ENCODE results near the gene SSTR1. TPM values are rescaled to one million over a fixed set of nuclear protein-coding genes. Genes with fewer than 3 reads are reported as not detected.

SSTR1 gene
- total RNA-seq, 4 donors from 2014 or later, result 0.19 to 0.67 TPM; not detected in 2

DNA sequence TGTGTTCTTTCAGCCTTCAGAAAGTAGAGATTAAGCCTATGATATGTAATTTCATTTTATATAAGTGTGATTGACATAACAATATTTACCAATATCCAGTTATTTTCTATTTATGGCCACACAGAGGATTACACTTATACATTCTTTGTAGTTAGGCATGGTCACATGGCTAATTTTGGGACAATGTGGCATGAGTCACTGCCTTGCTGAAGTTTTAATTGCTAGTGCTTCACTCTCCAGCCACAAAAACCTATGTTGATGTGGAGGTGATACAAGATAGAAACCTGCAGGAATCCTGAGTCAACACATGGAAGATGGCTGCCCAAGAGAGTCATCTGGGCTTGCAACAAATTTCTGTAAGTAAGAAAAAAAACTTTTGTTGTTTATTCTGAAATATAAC, 31.2 kb downstream of the SSTR1 start:
- intact Hi-C loops (cut with DNase I), result no loop called here
- H3K27me3 ChIP-seq, result no peaks in the 10 kb centered on the region
- TF ChIP-seq POLR2A (IDR thresholded peaks at IDR 0.05), result no peak
- TF ChIP-seq, protein P1, sequence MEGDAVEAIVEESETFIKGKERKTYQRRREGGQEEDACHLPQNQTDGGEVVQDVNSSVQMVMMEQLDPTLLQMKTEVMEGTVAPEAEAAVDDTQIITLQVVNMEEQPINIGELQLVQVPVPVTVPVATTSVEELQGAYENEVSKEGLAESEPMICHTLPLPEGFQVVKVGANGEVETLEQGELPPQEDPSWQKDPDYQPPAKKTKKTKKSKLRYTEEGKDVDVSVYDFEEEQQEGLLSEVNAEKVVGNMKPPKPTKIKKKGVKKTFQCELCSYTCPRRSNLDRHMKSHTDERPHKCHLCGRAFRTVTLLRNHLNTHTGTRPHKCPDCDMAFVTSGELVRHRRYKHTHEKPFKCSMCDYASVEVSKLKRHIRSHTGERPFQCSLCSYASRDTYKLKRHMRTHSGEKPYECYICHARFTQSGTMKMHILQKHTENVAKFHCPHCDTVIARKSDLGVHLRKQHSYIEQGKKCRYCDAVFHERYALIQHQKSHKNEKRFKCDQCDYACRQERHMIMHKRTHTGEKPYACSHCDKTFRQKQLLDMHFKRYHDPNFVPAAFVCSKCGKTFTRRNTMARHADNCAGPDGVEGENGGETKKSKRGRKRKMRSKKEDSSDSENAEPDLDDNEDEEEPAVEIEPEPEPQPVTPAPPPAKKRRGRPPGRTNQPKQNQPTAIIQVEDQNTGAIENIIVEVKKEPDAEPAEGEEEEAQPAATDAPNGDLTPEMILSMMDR (IDR thresholded peaks at IDR 0.05), result no peak
- H3K36me3 ChIP-seq, result no peaks in the 10 kb centered on the region
- no peak for DNase-seq
- no peaks in the 10 kb centered on the region for H3K9me3 ChIP-seq
- H3K27ac ChIP-seq, result no peak overlapping the region
- no peak overlapping the region for H3K4me3 ChIP-seq
- H3K4me1 ChIP-seq, result no peaks in the 10 kb centered on the region

DNA sequence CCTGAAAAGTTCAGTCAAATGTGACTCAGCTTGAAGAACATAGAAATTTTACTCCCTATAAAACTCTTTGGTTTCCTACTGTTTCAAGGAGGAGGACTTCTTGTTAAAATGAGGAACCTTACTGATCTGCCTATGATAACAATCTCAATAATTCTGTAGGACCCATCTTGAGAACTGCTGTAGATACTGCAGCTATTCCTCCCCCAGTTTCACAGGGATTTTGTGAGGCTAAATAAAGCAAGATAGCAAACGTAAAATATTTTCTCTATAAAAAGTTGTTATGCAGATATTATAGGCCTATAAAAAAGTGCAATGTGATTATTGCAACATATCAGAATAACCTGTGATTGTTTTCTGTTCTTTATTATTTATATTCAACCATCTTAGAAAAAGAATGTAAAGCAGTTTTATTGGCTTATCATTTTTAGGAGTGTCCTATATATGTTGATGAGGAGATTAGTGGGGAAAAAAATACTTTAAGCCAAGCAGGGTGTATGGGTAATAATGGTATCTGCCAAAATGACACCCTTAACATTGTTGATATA, 36.1 kb downstream of the SSTR1 start:
- Histone ChIP-seq H3K27me3 (no peaks in the 10 kb centered on the region), H3K4me1 (no peaks in the 10 kb centered on the region), H3K4me3 (no peak overlapping the region), H3K9me3 (no peaks in the 10 kb centered on the region), H3K36me3 (no peaks in the 10 kb centered on the region), H3K27ac (no peak overlapping the region)
- WGBS, 2 donors, result 78 to 83% methylated on average over 1 of the region's 1 CpG
- intact Hi-C loops (cut with DNase I), result no loop called here
- TF ChIP-seq, protein P1 (IDR thresholded peaks at IDR 0.05), result no peak
- TF ChIP-seq POLR2A (IDR thresholded peaks at IDR 0.05), result no peak
- DNase-seq, result no peak

DNA sequence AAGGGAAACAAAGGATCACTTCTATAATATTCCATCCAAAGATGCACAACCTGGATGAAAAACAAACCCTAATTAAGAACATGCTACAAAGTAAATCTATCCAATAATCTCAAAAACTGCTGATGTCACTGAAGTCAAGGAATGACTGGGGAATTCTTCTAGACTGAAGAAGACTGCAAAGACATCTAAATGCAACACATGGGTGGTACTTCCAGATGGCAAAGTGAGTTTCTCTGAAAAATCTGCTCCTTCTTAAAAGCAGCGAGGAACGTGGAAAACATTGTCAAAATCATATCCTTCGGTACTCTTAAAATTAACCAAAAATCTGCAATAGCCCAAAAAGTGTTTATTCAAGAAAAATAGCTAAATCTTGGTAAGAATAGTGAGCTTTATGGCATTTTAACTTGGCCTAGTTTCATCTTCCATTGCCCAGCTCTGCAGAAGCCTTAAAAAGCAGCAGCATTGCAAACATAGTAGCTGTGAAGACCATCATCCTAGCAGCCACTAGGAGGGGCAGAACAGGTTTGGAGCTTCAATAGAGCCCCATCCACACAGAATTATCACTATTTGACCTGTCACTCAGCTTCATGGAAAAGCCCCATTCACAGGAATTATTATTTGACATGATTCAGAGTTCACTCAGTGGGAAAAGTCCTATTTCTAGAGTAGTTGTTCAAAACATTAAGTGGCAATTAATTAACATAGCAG, 40.8 kb downstream of the SSTR1 start:
- no peak overlapping the region for H3K27ac ChIP-seq
- intact Hi-C loops (cut with DNase I), result no loop called here
- H3K4me3 ChIP-seq, result no peak overlapping the region
- H3K4me1 ChIP-seq, result no peaks in the 10 kb centered on the region
- TF ChIP-seq, protein P1 (IDR thresholded peaks at IDR 0.05), result no peak
- TF ChIP-seq POLR2A (IDR thresholded peaks at IDR 0.05), result no peak
- peaks cover 0 to 3% (median 0%) of the 10 kb centered on the region in 4 donors for H3K27me3 ChIP-seq
- H3K9me3 ChIP-seq, result no peaks in the 10 kb centered on the region
- WGBS, 2 donors, result 80 to 93% methylated on average over 3 of the region's 3 CpGs
- DNase-seq, result no peak
- no peaks in the 10 kb centered on the region for H3K36me3 ChIP-seq

DNA sequence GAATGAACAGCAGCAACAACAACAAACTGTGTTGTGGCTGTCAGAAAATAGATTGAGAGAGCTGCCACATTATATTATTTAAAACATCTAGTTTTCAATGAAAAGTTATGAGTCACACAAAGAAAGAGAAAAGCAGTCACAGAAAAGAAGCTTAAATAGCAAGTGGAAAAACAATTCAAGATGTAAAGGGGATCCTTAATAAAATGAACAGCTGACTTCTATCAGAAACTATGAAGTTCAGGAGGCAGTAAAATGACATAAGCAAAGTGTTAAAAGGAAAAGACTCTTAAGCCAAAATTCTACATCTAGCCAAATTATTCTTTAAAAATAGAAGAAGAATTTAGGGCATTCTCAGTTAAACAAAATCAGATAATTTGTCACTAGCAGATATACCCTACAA, 42.6 kb downstream of the SSTR1 start:
- Histone ChIP-seq H3K9me3 (no peaks in the 10 kb centered on the region), H3K27ac (no peak overlapping the region), H3K4me3 (peak overlapping the region in 2 of 4 donors; percentile 12 to 50), H3K27me3 (peaks cover 0 to 21% (median 0%) of the 10 kb centered on the region in 4 donors), H3K36me3 (no peaks in the 10 kb centered on the region), H3K4me1 (peaks cover 0 to 4% (median 0%) of the 10 kb centered on the region in 3 donors)
- intact Hi-C loops (cut with DNase I), result no loop called here
- DNase-seq, result no peak
- TF ChIP-seq POLR2A (IDR thresholded peaks at IDR 0.05), result no peak
- TF ChIP-seq, protein P1 (IDR thresholded peaks at IDR 0.05), result no peak

DNA sequence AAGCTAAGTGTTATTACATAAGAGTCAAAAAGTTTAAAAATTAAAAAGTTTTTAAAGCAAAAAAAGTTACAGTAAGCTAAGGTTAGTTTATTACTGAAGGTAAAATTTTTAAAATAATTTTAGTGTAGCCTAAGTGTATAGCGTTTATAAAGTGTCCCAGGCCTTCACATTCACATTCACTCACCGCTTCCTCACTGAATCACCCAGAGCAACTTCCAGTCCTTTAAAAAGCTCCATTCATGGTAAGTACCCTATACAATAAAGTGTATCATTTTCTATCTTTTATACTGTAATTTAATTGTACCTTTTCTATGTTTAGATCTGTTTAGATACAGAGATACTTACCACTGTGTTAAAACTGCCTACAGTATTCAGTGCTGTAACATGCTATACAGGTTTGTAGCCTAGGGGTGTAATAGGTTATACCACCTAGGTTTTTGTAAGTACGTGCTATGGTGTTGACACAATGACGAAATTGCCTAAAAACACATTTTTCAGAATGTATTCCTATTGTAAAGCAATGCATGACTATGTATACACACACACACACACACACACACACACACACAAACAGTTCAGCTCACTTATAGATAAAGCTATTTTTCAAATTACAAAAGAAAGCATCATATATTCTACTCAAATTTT, 44.5 kb downstream of the SSTR1 start:
- peak overlapping the region; percentile 6 to 67 (median 28) for H3K4me3 ChIP-seq
- H3K9me3 ChIP-seq, result no peaks in the 10 kb centered on the region
- DNase-seq, result no peak
- H3K36me3 ChIP-seq, result no peaks in the 10 kb centered on the region
- peak overlapping the region in 2 of 4 donors; percentile 2 to 71 for H3K27ac ChIP-seq
- TF ChIP-seq, protein P1 (IDR thresholded peaks at IDR 0.05), result no peak
- TF ChIP-seq POLR2A (IDR thresholded peaks at IDR 0.05), result no peak
- intact Hi-C loops (cut with DNase I), result no loop called here
- peaks cover 0 to 13% (median 0%) of the 10 kb centered on the region in 3 donors for H3K4me1 ChIP-seq
- peaks cover 0 to 35% (median 0%) of the 10 kb centered on the region in 4 donors for H3K27me3 ChIP-seq
- 48 to 70% methylated on average over 4 of the region's 4 CpGs for WGBS, 2 donors

Data from esophagus squamous epithelium (tissue), 5 donors.